GM19025 (cell line): ENCODE measurements around the gene NUBP1.
"Not testable (repeated sequence)": the region's sequence is repeated elsewhere in the genome, so short reads cannot be mapped to it uniquely, and the experiment has no call there.

Experiments used
- ATAC-seq: cut with Tn5 transposase; IDR thresholded peaks from one replicate; pipeline ENCODE4 v1.9.1; 2021; ENCODE audit warnings: mild to moderate bottlenecking, low read depth, moderate library complexity; ENCODE audit not compliant: unreplicated experiment

Gene NUBP1

DNA sequence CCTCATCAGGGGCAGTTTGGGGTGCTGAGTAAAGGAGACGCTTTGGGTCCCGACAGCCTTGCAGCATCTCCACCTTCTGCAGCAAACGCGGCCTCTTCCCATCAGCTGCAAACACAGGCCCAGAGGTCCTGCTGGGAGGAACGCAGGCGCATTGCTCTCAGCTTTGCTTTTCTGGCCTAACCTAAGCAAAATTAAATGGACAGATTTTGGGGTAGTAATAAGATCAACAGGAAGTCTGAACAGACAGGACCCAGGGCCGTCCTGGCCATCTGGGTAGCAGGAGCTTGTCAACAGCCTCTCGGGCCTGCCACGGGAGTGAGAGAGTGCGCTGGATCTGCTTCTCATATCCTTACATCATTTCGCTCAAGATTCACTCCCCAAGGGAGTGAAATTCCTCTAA lies 7.2 kb downstream of the NUBP1 start:
- ATAC-seq = no peak

DNA sequence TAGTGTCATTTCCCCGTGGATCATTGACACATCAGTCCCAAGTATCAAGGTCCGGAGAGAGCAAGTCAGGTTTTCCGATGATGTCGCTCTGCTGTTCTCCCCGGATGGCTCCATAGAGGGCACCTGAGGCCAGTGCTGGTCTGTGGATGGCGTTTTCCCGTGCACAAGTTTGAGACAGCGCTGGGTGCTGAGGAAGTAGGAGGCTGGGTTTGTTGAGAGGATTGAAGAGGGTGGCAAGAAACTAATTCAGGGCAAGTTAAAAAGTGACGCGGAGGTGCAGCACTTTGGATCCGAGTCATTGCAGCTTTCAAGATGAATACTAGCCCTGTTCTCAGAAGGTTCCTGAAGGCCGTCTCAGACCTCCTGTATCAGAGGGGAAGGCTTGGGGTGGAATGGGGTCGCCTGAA lies 7.7 kb downstream of the NUBP1 start:
- ATAC-seq = peak; percentile 41

DNA sequence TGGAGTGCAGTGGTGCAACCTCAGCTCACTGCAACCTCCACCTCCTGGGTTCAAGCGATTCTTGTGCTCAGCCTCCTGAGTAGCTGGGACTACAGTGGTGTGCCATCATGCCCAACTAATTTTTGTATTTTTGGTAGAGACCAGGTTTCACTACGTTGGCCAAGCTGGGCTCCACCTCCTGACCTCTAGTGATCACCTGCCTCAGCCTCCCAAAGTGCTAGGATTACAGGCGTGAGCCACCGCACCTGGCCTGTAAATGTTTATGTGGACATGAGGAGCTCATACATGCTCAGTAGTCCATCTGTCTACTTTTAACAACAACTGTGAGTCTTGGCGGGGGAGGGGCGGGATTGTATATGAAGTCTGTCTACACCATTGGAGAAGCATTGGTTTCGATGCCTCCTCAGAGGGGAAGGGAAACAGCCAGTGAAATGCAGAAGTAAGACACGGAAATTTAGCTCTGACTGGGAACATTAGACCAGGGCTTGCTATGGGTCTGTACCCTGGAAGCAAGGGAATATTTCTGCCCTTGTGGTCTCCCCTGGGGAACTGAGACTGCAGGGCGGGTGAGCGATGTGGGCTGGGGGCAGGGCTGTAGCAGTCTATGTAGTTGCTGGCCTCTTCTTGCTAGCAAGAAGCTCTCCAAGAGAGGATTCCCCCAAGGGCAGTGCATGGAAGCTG lies 9.3 kb downstream of the NUBP1 start:
- no peak for ATAC-seq

DNA sequence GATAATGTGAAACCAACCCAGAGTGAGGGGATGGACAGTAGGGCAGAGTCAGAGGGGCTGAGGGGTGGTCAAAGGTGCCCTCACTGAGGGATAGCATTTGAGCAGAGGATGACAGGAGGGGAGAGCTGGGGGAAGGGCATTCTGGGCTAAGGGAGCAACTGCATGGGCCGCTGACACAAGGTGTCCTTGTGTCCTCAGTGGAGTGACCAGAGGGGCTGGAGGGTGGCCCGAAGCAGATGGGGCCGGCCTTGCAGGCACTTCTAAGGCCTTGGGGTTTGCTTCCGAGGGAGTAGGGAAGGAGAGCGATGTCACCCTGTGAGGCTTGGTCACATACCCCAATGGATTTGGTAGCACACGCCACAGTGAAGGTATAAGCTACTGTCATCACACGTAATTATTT lies 10.0 kb downstream of the NUBP1 start:
- no peak for ATAC-seq

DNA sequence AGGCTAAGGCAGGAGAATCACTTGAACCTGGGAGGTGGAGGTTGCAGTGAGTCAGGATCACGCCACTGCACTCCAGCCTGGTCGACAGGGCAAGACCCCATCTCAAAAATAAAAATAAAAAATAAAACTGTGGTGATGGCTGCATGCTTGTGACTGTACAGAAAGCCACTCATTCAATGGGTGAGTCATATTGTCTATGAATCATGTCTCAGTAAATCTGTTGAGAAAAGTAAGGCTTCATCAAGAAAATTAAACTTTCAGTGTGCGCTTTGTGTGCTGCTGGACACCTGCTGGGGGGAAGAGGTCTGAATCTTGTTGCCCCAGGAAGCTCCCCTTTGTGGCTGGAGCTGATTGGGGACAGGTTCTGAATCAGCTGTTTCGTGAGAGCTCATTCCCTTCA lies 11.3 kb downstream of the NUBP1 start:
- no peak for ATAC-seq

DNA sequence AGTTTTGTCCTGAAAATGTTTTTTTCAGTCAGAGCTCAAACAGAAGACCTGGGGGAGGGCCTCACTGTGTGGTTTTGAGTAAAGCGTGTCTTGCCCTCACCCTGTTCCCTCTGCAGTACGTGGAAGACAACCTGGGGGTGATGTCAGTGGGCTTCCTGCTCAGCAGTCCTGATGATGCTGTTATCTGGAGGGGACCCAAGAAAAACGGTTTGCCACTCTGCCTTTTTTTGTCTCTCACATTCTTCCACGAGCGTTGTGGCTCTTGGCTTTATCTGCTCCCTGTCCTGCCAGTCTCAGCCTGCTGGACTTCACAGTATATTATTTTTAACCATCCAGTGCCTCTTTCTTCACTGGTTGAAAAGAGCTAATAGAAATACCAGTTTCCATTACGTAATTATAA lies 12.9 kb downstream of the NUBP1 start:
- ATAC-seq = no peak

DNA sequence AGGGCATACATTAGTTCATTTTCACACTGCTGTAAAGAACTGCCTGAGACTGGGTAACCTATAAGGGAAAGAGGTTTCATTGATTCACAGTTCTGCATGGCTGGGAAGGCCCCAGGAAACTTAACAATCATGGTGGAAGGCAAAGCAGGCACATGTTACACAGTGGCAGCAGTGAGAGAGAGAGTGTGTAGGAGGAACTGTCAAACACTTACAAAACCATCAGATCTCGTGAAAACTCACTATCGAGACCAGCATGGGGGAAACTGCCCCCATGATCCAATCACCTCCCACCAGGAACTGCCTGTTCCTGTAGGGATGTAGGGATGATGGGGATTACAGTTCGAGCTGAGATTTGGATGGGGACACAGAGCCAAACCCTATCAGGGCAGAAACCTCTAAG lies 17.2 kb downstream of the NUBP1 start:
- ATAC-seq = no peak

DNA sequence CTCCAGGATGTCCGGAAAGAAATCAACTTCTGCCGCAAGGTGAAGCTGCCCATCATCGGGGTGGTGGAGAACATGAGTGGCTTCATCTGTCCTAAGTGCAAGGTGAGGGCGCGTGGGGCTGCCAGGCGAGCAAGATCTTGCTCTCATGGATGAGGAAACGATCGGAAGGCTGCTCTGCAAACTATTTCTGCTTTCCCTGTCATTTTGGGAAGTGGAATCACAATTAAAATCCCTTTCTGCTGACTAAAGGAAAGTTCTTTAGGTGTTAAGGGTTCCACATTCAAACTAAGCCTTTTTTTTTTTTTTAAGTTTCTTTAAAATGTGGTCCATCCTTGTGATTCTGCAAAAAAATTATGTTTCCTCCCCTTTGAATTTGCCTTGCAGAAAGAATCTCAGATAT lies 17.7 kb downstream of the NUBP1 start:
- ATAC-seq = no peak

DNA sequence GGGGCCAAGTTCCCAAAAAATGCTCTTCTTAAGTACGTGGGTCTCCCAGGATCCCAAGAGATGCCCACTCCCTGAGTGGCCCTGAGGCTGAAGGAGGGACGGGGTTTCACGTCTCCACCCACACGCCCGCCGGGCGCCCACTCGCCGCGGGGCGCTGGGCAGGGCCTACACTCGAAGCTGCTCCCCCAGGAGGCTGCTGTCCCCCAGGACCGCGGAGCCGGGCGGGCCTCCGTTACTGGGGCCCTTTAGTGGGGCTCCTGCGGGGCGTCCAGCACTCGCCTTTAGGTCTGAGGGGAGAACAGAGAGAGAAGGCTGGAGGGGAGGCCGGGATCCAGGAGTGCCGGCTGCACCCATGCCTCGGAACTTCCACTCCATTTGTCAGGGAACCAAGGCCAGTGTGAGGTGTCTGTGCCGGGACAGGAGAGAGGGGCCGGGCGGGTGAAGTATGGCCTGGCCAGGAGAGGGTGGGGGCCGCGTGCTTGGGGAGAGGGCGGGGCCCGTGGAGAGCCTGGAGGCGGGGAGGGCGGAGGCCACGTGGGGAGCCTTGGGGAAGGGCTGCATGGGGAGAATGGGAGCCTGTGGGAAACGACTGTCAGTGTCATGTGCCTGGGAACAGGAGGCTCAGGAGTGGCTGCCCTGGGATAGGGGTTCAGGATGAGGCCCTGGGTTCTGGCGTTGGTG lies 18.8 kb downstream of the NUBP1 start:
- ATAC-seq = no peak

DNA sequence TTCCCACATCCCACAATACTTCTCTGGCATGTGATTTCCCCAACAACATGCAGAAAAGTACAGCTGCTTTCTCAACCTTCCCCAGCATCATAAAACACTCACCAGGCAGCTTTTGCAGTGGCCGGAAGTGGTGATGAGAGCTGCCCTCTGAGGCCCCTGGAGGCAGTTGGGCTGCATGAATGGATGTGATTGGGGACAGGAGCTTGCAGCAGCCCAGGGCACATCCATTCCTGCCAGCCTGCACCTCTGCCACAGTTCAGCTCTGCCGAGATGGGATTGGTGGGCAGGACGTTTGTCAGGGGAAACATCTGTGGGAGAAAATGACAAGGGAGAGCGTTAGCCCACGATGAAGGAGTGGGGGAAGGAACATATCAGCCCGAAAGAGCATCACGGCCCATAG lies 19.8 kb downstream of the NUBP1 start:
- ATAC-seq = no peak

DNA sequence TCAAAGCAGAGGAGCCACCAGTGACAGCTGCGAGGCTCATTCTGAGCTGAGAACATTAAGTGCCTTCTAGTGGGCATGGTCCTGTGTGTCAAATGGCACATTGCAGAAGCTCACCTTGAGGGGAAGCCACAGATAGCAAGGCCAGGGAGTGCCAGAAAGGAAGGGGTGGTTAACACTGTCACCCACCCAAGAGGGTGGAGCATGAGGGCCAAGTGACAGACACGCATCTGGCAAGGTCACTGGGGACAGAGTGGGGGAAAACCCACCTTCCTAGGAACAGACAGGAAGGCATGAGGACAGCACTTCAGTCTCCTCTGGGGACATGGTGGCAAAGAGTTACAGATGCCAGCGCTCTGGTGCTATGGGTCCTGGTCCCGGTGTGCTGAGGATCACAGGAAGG lies 22.1 kb downstream of the NUBP1 start:
- peak; percentile 81 for ATAC-seq

DNA sequence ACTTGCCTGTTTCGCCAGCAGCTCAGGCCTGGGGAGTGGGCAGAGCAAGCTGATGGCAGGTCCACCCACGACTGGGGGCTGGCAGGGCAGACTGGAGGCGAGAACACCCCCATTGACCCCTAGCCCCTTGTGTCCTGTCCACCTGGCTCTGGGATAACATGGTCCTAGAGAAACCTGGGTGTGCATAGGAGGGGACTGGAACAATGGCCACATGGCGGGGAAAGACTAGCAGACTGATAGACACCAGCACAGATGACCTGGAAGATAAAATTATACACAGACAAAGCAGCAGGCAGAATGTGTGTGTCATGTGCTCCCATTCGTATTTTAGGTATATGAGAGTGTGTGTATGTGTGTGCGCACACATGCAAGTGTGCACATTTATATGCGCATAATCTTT lies 23.5 kb downstream of the NUBP1 start:
- ATAC-seq = no peak

DNA sequence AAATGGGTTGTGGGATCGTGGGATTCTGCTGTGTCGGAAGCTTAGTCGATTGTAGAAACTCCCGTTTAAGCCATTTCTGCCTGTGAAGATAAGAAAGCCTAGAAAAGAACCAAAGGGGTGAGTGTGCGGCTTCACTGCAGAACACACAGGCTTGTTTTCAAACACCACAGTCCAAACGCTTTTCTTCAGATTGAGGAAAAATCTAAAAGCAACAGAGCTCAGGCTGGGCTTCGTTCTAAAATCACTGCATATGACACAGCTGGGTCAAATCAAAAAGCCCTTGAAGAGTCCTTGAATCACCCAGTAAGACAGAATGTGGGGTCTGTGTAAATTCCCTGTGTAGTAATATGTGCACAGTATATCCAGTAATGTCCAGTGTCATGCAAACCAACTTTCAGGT lies 25.7 kb downstream of the NUBP1 start:
- ATAC-seq = no peak

DNA sequence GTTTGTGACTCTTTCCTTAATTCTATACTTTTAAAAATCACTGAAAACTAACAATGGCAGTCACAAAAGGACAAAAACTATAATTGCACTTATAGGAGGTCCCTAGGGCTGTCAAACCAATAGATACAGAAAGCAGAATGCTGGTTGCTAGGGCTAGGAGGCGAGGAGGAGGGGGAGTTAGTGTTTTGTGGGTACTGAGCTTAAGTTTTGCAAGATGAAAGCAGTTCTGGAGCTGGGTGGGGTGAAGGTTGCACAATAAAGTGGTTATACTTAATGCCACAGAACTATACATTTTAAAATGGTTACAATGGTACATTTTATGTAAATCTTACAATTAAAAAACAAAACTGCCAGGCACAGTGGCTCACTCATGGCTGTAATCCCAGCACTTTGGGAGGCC lies 27.3 kb downstream of the NUBP1 start:
- no peak for ATAC-seq

DNA sequence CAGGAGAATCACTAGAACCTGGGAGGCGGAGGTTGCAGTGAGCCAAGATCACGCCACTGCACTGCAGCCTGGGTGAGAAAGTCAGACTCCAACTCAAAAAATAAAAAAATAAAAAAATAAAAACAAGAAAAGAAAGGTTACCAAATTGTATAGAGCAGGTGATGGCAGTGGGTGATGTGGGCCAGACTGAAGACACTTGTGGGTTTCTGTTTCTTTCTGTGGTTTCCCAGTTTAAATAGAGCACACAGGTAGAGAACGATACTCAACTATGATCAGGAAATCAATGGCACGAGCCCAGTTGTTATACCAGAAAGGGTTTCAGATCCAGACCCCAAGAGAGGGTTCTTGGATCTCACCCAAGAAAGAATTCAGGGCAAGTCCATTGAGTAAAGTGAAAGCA lies 32.6 kb downstream of the NUBP1 start:
- peak; percentile 61 for ATAC-seq

DNA sequence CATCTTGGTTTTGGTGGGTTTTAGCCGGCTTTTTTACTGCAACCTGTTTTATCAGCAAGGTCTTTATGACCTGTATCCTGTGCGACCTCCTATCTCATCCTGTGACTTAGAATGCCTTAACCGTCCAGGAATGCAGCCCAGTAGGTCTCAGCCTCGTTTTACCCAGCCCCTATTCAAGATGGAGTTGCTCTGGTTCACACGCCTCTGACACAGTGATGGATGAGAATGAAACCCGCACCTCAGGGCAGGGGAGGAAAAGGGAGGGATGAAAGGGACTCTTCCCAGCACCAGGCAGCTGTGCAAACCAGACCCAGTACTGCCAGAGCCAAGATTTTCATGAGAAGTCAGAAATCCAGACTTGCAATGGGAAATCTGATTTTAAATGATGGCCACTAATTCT lies 33.3 kb downstream of the NUBP1 start:
- not testable (repeated sequence) for ATAC-seq

DNA sequence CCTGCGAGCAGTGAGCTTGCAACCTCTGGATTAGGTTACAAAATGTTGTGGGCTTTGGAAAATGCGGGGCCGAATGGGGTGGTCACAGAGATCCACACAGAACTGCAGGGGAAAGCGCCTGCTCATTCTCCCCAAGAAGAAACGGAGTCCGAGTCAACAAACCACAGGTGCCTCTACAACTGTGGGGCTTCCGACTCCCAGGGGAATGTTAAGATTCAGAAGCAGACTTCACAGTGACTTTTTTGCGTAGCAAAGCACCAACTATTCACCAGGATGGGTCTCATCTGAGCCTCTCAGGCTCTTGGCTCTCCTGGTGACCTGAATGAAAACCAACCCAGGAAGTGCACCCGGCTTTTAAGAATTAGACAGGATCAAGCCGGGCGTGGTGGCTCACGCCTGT lies 33.7 kb downstream of the NUBP1 start:
- ATAC-seq = no peak

DNA sequence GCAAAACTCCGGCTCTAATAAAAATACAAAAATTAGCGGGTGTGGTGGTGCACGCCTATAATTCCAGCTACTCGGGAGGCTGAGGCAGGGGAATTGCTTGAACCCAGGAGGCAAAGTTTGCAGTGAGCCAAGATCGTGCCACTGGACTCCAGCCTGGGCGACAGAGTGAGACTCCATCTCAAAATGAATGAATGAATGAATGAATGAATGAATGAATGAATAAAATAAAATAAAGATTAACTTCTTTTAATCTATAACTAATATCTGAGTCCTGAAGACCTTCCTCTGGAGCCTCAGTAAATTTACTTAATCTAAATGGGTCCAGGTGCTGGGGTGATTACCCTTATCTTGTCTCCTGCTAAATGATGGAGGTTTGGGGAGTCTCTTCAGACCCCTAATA lies 36.3 kb downstream of the NUBP1 start:
- not testable (repeated sequence) for ATAC-seq

DNA sequence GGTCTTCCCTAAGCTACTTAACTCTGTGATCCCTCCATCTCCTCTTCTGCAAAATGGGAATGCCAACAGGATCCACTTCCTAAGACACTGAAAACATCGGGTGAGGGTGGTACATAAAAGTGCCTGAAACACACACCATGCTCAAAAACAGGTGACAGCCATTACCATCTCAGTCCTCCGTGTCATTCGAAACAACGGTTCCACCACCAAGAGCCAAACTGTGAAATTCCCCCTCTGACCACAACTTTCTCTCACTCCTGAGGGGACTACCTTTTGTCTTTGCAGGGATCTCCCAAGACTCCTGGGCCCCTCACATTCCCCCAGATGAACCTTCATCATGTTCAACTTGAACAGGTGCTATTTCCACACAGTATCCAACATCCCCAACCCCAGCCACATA lies 37.0 kb downstream of the NUBP1 start:
- ATAC-seq = no peak

DNA sequence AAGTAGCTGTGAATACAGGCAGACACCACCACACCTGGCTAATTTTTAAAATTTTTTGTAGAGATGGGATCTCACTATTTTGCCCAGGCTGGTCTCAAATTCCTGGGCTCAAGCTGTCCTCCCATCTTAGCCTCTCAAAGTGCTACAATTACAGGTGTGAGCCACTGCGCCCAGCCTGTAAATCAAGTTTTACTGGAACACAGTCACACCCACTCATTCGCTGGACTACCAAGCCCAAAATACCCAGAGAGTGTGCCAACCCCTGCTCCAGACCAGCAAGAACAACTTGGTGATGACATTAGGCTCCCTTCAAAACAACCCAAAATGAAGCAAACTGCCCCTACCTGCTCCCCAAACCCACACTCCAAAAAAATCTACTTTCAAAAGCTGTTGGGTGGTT lies 39.0 kb downstream of the NUBP1 start:
- ATAC-seq = no peak

DNA sequence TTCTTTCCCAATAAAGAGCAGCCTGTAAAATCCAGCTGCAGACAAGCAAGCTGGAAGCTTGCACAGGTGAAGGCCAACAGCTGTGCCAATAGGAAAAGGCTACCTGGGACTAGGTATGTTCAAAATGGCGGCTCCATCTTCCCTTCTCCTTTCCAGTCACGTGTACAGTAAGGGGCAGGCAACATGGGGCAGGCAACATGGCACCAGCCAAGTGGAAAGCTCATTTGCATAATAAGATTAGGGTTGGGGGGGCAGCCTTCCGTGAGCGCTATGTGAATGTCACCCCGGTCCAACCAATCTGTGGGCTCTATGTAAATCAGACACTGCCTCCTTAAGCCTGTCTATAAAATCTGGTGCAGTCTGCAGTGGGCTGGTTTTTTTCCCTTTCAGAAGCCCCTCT lies 43.7 kb downstream of the NUBP1 start:
- ATAC-seq = no peak

DNA sequence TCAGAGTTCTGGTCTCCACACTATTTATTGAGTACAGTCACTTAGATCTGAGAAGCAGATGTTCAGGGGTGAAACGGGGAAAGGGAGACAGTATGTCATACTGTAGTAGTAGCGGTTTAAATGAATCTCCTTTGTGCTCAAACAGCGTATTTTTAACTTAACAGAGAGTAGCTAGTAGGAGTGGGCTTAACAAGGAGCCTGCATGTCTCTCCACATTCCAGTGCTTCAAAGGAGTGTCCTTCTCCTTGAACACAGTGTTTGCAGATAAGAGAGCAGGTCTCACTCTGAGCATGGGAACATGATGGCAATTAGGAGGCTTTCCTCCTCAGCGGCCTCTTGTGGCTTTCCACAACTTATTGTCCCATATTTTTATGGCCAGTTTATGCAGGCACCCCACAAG lies 45.0 kb downstream of the NUBP1 start:
- not testable (repeated sequence) for ATAC-seq

DNA sequence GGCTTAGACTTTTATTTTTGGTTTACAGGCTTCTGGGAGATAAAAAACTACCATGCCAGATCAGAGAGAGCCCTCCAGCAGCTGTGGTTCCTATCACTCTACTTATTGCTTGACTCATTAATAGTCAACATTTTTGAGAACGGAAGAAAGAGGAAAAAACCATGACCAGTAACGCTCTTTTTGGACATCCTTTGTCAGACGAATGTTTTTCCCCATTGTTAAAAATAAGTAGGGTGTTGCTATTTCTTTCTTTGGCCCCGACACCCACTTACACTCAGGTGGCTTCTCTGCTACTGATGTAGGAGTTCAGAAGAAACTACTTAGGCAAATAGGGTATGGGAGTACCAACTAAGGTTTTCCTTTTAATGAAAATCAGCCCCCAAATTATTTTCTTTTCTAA lies 47.4 kb downstream of the NUBP1 start:
- ATAC-seq = no peak
